Stimulated activated CD4-positive, alpha-beta T cell treated with anti-CD3 and anti-CD28 coated beads, TNF-alpha, amount 100 ng/mL, for 4 hours (primary cell): ENCODE measurements around the gene HS3ST4.

Source experiments
- DNase-seq, 3 experiments: peaks; one replicate each; pipeline ENCODE4 v3.0.0-alpha.2; 2020; ENCODE audit warnings: low read depth in 3 of 3

HS3ST4 gene

DNA sequence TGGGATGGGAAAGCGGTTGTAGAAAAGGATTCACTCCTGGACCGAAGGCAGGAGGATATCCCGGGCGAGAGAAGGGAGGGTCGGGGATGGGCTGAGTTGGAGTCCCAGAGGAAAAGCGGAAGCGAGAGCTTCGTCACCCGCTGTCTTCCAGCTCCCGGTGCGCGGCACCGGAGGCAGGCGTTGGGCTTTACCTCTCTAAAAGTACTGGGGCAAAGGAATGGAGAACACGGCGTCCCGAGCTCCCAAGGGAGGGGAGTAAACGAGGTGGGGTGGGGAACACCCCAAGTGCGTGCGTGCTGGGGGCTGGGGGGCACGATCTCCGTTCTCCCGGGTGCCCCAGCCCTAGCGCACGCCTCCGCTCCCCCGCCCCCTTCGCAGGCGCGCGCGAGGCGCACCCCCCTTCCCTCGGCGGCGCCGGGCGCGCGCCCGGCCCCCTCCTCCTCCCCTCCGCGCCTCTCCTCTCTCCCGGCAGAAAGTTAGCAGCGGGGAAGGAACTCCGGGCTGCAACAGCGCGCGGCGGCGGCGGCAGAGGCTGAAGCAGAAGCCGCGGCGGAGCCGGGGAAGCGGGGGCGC lies at the start of gene HS3ST4:
Gene HS3ST4, plus strand, starts transcription at position 441 of the 573 bp plus-strand sequence.
- DNase-seq = no peak

DNA sequence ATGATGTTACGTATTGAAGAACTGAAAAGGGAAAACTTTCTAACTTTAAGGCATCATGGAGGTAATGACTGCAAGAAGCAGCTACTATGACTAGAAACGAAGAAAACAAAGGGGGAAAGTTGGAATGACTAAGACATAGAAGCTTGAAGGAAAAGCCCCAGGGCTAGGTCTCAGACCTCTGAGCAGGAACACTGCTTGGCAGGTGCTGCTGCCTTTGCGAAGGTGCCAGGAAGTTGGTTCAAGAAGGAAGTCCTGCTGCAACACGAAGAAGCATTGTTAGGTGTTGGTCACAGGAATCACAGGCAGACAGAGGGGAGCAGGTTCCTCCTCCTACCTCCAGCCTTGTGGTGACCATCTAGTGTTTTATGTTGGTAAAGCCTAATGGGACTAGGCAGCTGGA lies 48.1 kb upstream of the HS3ST4 start:
- DNase-seq = no peak

DNA sequence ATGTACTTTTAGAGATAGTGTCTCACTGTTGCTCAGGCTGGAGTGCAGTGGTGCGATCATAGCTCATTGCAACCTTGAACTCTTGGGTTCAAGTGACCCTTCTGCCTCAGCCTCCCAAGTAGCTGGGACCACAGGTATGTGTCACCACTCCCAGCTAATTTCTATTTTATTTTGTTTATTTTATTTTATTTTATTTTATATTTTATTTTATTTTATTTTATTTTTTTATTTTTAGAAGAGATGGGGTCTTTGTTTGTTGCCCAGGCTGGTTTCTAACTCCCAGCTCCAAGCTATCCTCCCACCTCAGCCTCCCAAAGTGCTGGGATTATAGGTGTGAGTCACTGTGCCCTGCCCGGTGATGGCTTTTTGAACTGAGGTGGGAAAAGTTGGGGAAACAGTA lies 35.1 kb upstream of the HS3ST4 start:
- DNase-seq = no peak

DNA sequence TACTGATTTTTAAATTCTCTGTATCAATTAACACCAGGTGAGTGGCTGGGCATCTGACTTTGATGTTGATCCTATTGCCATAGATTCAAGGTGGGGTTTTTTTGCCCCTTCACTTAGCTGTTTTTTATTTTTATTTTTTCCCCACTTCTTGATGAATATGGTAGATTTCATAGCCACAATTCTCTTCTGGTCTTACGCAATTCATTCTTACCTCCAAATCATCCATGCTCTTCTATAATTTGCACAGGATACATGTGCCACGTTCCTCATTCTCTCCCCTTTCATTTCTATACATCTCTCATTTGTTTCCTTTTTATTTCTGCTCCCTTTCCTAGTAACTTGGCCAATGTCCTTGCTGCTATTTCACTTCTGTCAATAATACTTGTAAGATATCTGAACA lies 14.9 kb upstream of the HS3ST4 start:
- no peak for DNase-seq

GRCh38 chr16:25679511-25679910 lies 12.2 kb upstream of the HS3ST4 start:
- no peak for DNase-seq

GRCh38 chr16:25689137-25689836 lies 2.5 kb upstream of the HS3ST4 start:
- no peak for DNase-seq

GRCh38 chr16:25690552-25691143 lies 1.1 kb upstream of the HS3ST4 start:
- no peak for DNase-seq

DNA sequence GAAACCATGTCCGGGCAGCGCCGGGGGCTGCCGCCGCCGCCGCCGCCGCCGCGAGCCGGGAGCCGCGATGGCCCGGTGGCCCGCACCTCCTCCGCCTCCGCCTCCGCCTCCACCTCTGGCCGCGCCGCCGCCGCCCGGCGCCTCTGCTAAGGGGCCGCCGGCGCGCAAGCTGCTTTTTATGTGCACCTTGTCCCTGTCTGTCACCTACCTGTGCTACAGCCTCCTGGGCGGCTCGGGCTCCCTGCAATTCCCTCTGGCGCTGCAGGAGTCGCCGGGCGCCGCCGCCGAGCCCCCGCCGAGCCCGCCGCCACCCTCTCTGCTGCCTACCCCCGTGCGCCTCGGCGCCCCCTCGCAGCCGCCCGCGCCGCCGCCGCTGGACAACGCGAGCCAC lies 587 bp downstream of the HS3ST4 start:
- no peak for DNase-seq

GRCh38 chr16:25692742-25693508 lies 1.2 kb downstream of the HS3ST4 start:
- no peak for DNase-seq

DNA sequence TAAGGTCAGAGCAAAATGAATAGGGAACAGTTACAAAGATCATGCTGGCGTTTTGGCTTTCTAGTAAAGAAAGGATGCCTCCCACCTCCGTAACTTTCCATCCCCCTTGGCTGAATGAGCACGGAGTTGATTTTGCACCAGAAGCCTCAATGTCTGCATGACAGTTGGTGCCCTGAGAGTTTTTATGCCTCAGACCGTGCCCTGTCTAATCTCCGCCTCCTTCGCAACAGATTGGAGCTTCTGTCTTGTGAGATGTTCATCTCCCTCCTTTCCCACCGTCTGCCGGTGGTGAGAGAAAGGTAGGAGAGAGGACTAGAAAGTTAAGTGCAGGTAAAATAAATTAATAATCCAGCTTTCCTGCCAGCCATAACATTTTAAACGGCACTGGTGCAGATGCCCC lies 1.9 kb downstream of the HS3ST4 start:
- no peak for DNase-seq

GRCh38 chr16:25699069-25699468 lies 7.3 kb downstream of the HS3ST4 start:
- DNase-seq = no peak

DNA sequence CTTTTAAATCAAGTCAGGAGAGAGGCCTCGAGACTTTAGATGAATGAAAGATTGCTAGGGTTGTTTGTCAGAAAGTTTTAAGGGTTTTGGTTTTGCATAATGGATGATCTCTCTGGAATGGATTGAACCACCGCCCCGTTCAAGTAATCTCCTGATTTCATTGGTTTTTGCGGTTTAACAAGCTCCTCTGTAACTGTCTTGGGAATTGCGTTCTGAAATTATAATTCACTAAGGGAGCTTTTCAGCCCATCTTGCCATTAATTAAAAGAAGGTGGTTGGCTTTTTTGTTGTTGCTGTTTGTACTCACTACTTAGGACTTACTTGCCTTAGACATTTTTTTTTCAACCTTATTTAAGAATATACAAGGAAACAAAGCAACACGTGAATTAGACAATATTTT lies 8.8 kb downstream of the HS3ST4 start:
- DNase-seq = no peak

GRCh38 chr16:25707553-25707952 lies 15.8 kb downstream of the HS3ST4 start:
- no peak for DNase-seq

- no peak for DNase-seq
These were observed 16.3 kb downstream of the HS3ST4 start for GRCh38 chr16:25707982-25708583.

- no peak for DNase-seq
These were observed 17.5 kb downstream of the HS3ST4 start for GRCh38 chr16:25709213-25709612.

GRCh38 chr16:25713785-25714570 lies 22.2 kb downstream of the HS3ST4 start:
- DNase-seq = no peak

DNA sequence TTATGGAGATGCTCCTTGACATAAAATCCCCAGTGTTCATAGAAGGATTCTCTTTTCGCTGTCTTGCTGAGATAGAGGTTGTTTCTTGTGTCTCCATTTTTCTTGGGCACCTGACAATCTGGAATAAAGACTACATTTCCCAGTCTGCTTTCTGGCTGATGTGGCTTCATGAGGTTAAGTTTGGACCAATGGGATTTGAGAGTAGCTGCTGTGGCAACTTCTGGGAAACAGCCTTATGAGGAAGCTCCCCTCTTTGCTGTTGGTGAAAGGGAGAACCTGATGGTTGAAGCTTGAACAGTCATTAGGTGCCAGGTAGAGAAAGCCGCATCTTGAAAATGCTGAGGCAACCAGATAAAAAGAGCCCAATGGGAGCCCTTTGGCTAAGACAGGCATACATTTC lies 24.4 kb downstream of the HS3ST4 start:
- no peak for DNase-seq

DNA sequence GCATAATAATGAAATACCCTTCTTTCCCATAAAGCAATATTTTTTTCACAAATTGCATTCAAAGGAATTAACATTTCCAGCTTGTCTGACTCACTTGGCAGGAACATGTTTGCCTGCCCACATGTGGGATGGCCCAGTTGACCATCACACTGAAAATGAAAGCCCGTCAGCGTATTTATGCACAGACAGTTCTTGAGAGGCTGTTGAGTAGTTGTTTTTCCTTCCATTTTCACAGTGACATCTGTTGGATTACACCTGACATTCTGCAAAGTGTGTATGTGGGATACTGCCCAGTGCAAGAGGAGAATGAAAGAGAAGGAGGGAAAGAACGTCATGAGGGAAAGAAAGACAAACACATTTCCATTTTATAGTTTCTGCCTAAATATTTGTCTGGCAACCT lies 29.7 kb downstream of the HS3ST4 start:
- no peak for DNase-seq

GRCh38 chr16:25726430-25727098 lies 34.8 kb downstream of the HS3ST4 start:
- no peak for DNase-seq

GRCh38 chr16:25729188-25729915 lies 37.6 kb downstream of the HS3ST4 start:
- no peak for DNase-seq
